ENCODE results near the gene PPP1R8. TPM values are rescaled to one million over a fixed set of nuclear protein-coding genes. Genes with fewer than 3 reads are reported as not detected.
"Not testable (repeated sequence)": the region's sequence is repeated elsewhere in the genome, so short reads cannot be mapped to it uniquely, and the experiment has no call there.

The PPP1R8 gene
- total RNA-seq, 2 experiments from 2014 or later = 57.3 to 72.4 TPM

- POLR2A ChIA-PET = interaction anchor here (0.6 to 0.7 kb wide), 2 partner anchors 178 to 856 kb away, joined by 4 to 7 read pairs; no protein-coding TSS in a partner anchor
- H3K4me2 ChIP-seq (ENCODE audit: low read length) = no peak overlapping the region
- no TSS peak for BruUV-seq (replicated peaks)
Observed at GRCh38 chr1:27856561-27857343, 26.2 kb downstream of the PPP1R8 start.

GRCh38 chr1:27857552-27857951 is 27.0 kb downstream of the PPP1R8 start:
- BruUV-seq (replicated peaks) = not testable (repeated sequence)

More at GRCh38 chr1:27856561-27857343, 26.2 kb downstream of the PPP1R8 start:
- Histone ChIP-seq H3K4me1 (ENCODE audit: insufficient read depth, low read length, poor library complexity, severe bottlenecking) (no peaks in the 10 kb centered on the region), H2AFZ (ENCODE audit: low read length) (no peak overlapping the region), H3K36me3 (ENCODE audit: insufficient read depth, low read length) (peaks cover 8% of the 10 kb centered on the region), H3K9me3 (ENCODE audit: low read length) (no peaks in the 10 kb centered on the region), H3K79me2 (ENCODE audit: insufficient read depth, low read depth, low read length) (no peaks in the 10 kb centered on the region), H3K27ac (ENCODE audit: low read depth, low read length, poor library complexity, severe bottlenecking) (no peak overlapping the region), H3K9me2 (ENCODE audit: insufficient read depth, low read length) (no peaks in the 10 kb centered on the region), H4K20me1 (ENCODE audit: insufficient read depth, low read length) (no peaks in the 10 kb centered on the region), H3K4me3 (ENCODE audit: low read depth, low read length, poor library complexity, severe bottlenecking) (no peak overlapping the region)
- intact Hi-C loops (cut with micrococcal nuclease; ENCODE audit: unreplicated experiment) = loop anchor here (5.0 kb wide), 1 partner anchor 76 kb away; the partner anchor contains the start of gene SMPDL3B
- CTCF ChIA-PET (ENCODE audit: unreplicated experiment) = interaction anchor here (0.6 kb wide), 2 partner anchors 94 to 124 kb away, joined by 3 read pairs; no protein-coding TSS in a partner anchor
- DNase-seq (ENCODE audit: low spot score) = no peak
- TF ChIP-seq CTCF (conservative IDR thresholded peaks at IDR 0.05; ENCODE audit: low read length) = no peak
- TF ChIP-seq EZH2phosphoT487 (IDR thresholded peaks at IDR 0.05; ENCODE audit: borderline replicate concordance, low read depth, low read length) = no peak

GRCh38 chr1:27858072-27858948 is 27.7 kb downstream of the PPP1R8 start:
- BruUV-seq (replicated peaks) = no TSS peak
- H2AFZ ChIP-seq (ENCODE audit: low read length) = no peak overlapping the region
- no peaks in the 10 kb centered on the region for H4K20me1 ChIP-seq (ENCODE audit: insufficient read depth, low read length)
- H3K27ac ChIP-seq (ENCODE audit: low read depth, low read length, poor library complexity, severe bottlenecking) = no peak overlapping the region
- H3K79me2 ChIP-seq (ENCODE audit: insufficient read depth, low read depth, low read length) = no peaks in the 10 kb centered on the region
- DNase-seq (ENCODE audit: low spot score) = peak; percentile 80
- intact Hi-C loops (cut with micrococcal nuclease; ENCODE audit: unreplicated experiment) = loop anchor here (1.0 to 5.0 kb wide), 5 partner anchors 33 to 350 kb away; partner anchors contain the start of gene SMPDL3B
- TF ChIP-seq EZH2phosphoT487 (IDR thresholded peaks at IDR 0.05; ENCODE audit: borderline replicate concordance, low read depth, low read length) = no peak
- peak; percentile 97 for TF ChIP-seq CTCF (conservative IDR thresholded peaks at IDR 0.05; ENCODE audit: low read length)
- H3K36me3 ChIP-seq (ENCODE audit: insufficient read depth, low read length) = peaks cover 6% of the 10 kb centered on the region; the same call in 1 of the 2 replicates
- no peaks in the 10 kb centered on the region for H3K9me2 ChIP-seq (ENCODE audit: insufficient read depth, low read length)
- ChIA-PET POLR2A (no interaction called here), CTCF (ENCODE audit: unreplicated experiment) (no interaction called here)
- H3K4me1 ChIP-seq (ENCODE audit: insufficient read depth, low read length, poor library complexity, severe bottlenecking) = peaks cover 11% of the 10 kb centered on the region
- no peaks in the 10 kb centered on the region for H3K9me3 ChIP-seq (ENCODE audit: low read length)
- no peak overlapping the region for H3K4me3 ChIP-seq (ENCODE audit: low read depth, low read length, poor library complexity, severe bottlenecking)
- H3K4me2 ChIP-seq (ENCODE audit: low read length) = no peak overlapping the region

More at GRCh38 chr1:27857552-27857951, 27.0 kb downstream of the PPP1R8 start:
- POLR2A ChIA-PET = interaction anchor here (0.7 kb wide), 1 partner anchor 1310 kb away, joined by 3 read pairs; no protein-coding TSS in a partner anchor
- H3K9me2 ChIP-seq (ENCODE audit: insufficient read depth, low read length); H3K36me3 ChIP-seq (ENCODE audit: insufficient read depth, low read length); H4K20me1 ChIP-seq (ENCODE audit: insufficient read depth, low read length); CTCF ChIA-PET (ENCODE audit: unreplicated experiment); H3K4me1 ChIP-seq (ENCODE audit: insufficient read depth, low read length, poor library complexity, severe bottlenecking); H3K27ac ChIP-seq (ENCODE audit: low read depth, low read length, poor library complexity, severe bottlenecking); H2AFZ ChIP-seq (ENCODE audit: low read length); H3K79me2 ChIP-seq (ENCODE audit: insufficient read depth, low read depth, low read length); DNase-seq (ENCODE audit: low spot score); H3K4me2 ChIP-seq (ENCODE audit: low read length); H3K4me3 ChIP-seq (ENCODE audit: low read depth, low read length, poor library complexity, severe bottlenecking); H3K9me3 ChIP-seq (ENCODE audit: low read length): not testable (repeated sequence)
- intact Hi-C loops (cut with micrococcal nuclease; ENCODE audit: unreplicated experiment) = loop anchor here (5.0 kb wide), 1 partner anchor 75 kb away; the partner anchor contains the start of gene SMPDL3B
